ENCODE data around the gene SEC22A.

- TF ChIP-seq, protein P1, sequence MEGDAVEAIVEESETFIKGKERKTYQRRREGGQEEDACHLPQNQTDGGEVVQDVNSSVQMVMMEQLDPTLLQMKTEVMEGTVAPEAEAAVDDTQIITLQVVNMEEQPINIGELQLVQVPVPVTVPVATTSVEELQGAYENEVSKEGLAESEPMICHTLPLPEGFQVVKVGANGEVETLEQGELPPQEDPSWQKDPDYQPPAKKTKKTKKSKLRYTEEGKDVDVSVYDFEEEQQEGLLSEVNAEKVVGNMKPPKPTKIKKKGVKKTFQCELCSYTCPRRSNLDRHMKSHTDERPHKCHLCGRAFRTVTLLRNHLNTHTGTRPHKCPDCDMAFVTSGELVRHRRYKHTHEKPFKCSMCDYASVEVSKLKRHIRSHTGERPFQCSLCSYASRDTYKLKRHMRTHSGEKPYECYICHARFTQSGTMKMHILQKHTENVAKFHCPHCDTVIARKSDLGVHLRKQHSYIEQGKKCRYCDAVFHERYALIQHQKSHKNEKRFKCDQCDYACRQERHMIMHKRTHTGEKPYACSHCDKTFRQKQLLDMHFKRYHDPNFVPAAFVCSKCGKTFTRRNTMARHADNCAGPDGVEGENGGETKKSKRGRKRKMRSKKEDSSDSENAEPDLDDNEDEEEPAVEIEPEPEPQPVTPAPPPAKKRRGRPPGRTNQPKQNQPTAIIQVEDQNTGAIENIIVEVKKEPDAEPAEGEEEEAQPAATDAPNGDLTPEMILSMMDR (IDR thresholded peaks at IDR 0.05), result no peak
- TF ChIP-seq POLR2A (IDR thresholded peaks at IDR 0.05) (no peak), POLR2AphosphoS5 (IDR thresholded peaks at IDR 0.05; ENCODE audit: insufficient read depth in 1 of 2, low read depth in 1 of 2) (no peak)
These were observed 82.8 kb downstream of the SEC22A start for GRCh38 chr3:123284399-123285010.
